HG03457 (cell line): ENCODE results near the gene CYP20A1.

ENCODE experiments used
- ATAC-seq: cut with Tn5 transposase; IDR thresholded peaks from one replicate; pipeline ENCODE4 v1.9.1; 2021; ENCODE audit warnings: moderate number of reproducible peaks; ENCODE audit not compliant: unreplicated experiment

Gene CYP20A1

GRCh38 chr2:203352604-203353255 is 113.9 kb downstream of the CYP20A1 start:
- ATAC-seq = no peak

GRCh38 chr2:203354966-203355365 is 116.1 kb downstream of the CYP20A1 start:
- no peak for ATAC-seq
